OCI-LY7 (cell line): Measurements from ENCODE around the gene CNR2.

ENCODE experiments used
- EZH2phosphoT487 ChIP-seq: fragments of 200-600 bp; sonication (generic); IDR thresholded peaks from 2 replicates; pipeline ENCODE4 v1.6.1; 2018; ENCODE audit warnings: low read depth, borderline replicate concordance, mild to moderate bottlenecking, mixed run types, antibody characterized with exemption, low read length, moderate library complexity, mixed read lengths
- TF ChIP-seq, protein P1 (sequence below): fragments of 200-600 bp; sonication (generic); conservative IDR thresholded peaks from 2 replicates; pipeline ENCODE4 v1.5.1; 2014; ENCODE audit warnings: mild to moderate bottlenecking, antibody characterized with exemption, low read length, moderate library complexity, mixed read lengths

DNA sequence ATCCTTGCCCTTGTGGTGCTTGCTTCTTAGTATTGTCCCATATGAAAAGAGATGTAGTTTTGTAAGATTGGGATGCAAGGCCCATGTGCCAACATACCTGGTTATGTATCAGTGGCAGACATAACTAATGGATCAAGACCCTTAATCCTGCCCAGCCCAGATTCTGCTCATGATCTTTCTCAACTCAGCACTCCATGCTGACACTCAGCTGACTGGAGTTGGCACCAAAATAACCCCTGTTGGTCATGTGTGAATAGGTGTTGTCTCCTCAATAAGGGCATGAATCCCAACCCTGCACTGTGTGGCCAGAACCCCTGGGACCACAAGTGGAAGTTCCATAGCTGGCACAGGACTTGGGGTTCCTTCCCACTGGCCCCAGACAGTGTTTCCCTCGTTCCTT, 13.9 kb upstream of the CNR2 start:
- TF ChIP-seq, protein P1, sequence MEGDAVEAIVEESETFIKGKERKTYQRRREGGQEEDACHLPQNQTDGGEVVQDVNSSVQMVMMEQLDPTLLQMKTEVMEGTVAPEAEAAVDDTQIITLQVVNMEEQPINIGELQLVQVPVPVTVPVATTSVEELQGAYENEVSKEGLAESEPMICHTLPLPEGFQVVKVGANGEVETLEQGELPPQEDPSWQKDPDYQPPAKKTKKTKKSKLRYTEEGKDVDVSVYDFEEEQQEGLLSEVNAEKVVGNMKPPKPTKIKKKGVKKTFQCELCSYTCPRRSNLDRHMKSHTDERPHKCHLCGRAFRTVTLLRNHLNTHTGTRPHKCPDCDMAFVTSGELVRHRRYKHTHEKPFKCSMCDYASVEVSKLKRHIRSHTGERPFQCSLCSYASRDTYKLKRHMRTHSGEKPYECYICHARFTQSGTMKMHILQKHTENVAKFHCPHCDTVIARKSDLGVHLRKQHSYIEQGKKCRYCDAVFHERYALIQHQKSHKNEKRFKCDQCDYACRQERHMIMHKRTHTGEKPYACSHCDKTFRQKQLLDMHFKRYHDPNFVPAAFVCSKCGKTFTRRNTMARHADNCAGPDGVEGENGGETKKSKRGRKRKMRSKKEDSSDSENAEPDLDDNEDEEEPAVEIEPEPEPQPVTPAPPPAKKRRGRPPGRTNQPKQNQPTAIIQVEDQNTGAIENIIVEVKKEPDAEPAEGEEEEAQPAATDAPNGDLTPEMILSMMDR, result no peak
- TF ChIP-seq EZH2phosphoT487, result no peak
